ENCODE data around the gene CLIP2.

GRCh38 chr7:74311305-74311744 lies 22.1 kb downstream of the CLIP2 start:
- TF ChIP-seq CTCF (conservative IDR thresholded peaks at IDR 0.05; ENCODE audit: low read length) = no peak
- TF ChIP-seq EZH2phosphoT487 (IDR thresholded peaks at IDR 0.05; ENCODE audit: borderline replicate concordance) = no peak

All from Loucy (cell line).